GM19035 (cell line): Measurements from ENCODE around the gene ARHGAP4.

ENCODE experiments used
- ATAC-seq: cut with Tn5 transposase; IDR thresholded peaks from one replicate; pipeline ENCODE4 v1.9.1; 2021; ENCODE audit not compliant: unreplicated experiment

Gene ARHGAP4

DNA sequence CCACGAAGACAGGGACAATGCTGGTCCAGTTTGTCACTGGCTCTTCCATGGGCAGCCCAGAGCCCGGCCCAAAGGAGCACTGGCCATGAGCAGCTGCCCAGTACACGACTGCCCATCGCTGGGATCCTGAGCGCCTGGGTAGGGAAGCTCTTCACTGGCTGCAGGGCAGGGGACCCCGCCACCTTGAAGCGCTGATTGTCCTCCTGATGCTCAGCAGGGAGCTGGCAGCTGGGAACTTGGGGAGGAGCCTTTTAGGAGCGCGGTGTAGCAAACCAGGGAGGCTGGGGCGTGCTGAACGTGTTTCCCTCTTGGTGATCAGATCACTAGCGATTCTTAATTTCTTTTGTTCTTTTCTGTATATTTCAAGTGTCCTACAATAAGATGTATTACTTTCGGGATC is 41.9 kb downstream of the ARHGAP4 start:
- ATAC-seq = no peak

GRCh38 chrX:153883163-153883843 is 42.8 kb downstream of the ARHGAP4 start:
- no peak for ATAC-seq

DNA sequence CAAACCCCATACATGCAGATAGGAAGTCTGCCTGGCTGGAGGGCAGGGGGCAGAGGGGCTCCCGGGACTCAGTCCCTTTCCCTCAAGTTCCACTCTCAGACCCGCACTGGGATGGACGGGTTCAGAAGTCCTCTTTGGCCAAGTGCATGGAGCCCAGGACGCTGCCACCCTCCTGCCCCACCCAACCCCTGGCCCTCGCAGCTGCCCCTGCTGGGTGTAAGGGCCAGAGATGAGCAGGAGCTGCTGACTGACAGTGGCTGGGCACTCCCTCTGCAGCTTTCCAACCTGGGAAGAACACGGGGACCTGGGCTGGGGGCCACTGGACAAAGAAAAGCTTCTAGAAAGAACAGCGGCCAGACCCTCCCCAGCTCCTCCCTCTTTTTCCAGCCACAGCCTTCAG is 43.5 kb downstream of the ARHGAP4 start:
- ATAC-seq = no peak

DNA sequence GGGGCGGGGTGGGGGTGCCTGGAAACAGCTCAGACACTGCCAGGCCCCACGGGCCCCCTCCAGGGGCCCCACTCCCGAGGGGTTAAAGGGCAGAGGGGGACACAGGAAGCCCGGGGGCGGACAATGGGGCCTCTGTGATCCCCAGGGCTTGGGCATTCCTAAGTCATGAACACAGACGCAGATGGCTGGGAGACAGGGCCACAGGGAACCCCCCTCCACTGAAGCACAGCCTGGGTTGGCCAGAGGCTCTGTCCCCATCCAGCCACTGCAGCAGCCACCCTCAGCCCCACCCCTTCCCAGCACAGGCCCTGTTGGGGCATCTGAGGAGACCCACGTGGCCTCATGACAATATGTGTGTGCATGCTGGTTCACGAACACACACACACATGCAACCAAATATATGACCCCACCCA is 44.0 kb downstream of the ARHGAP4 start:
- ATAC-seq = no peak

- ATAC-seq = no peak
These were observed 44.8 kb downstream of the ARHGAP4 start for GRCh38 chrX:153881281-153881680.

- ATAC-seq = no peak
These were observed 45.6 kb downstream of the ARHGAP4 start for GRCh38 chrX:153880440-153880815.

DNA sequence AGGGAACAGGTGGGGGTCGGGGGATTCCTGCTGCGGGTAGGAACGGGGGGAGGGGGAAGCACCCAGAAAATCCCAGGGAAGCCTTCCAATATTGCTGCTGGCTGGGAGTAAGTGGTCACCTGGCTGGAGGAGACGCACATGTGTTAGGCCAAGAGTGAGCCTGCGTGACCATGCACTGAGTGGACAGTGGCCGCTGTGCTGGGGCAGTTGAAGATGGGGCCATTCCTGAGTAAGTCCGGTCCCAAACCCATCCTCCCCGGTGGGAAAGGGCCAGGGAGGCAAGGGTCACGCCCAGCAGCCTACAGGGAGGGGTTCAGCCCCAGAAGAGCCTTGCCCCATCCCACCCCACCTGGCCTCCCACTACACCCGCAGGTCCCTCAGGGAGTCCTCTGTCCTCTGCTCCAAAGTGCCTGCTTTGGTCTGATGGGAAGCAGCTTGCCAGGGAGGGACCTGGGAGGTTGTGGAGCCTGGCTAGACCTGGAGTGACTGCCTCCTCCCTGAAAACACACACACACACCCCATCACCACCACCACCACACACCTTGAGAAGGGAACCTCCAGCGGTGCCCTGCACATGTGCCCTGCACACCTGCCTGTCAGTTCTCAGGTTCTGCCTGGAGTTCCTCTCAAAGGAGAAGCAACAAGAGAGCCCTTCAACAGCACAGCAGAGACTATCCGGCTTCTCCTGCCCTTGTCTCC is 46.2 kb downstream of the ARHGAP4 start:
- ATAC-seq = no peak

DNA sequence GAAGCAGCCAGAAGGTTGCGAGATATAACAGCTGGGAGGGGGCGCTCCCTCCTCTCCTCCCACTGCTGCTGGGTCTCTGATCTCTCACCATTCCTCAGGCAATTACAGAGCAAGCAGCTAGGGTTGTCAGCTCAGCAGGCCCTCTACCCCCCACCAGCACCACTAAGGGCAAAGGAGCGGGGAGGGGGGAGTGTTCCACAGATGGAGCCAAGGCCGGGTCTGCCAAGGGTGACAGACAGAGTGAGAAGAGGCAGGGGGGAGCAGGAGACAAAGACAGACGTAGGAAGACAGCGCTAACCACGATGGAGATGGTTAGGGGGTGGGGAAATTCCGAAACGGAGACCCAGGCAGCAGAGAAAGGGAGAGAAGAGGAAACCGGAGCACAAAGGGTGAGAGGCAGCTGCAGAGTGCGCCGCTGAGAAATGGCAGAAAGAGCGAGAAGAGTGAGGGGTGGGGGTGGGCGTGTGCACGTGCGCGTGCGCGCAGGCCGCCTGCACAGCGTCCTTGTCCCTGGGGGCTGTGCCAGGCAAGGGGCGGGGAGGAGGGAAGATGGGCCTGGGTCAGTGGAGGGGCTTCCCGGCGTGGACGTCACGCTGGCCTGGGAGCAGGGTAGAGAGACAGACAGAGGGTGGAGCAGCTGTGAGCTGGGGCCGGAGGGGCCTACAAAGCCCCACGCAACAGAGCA is 47.0 kb downstream of the ARHGAP4 start:
- no peak for ATAC-seq

- no peak for ATAC-seq
These were observed 47.7 kb downstream of the ARHGAP4 start for GRCh38 chrX:153878345-153878744.

DNA sequence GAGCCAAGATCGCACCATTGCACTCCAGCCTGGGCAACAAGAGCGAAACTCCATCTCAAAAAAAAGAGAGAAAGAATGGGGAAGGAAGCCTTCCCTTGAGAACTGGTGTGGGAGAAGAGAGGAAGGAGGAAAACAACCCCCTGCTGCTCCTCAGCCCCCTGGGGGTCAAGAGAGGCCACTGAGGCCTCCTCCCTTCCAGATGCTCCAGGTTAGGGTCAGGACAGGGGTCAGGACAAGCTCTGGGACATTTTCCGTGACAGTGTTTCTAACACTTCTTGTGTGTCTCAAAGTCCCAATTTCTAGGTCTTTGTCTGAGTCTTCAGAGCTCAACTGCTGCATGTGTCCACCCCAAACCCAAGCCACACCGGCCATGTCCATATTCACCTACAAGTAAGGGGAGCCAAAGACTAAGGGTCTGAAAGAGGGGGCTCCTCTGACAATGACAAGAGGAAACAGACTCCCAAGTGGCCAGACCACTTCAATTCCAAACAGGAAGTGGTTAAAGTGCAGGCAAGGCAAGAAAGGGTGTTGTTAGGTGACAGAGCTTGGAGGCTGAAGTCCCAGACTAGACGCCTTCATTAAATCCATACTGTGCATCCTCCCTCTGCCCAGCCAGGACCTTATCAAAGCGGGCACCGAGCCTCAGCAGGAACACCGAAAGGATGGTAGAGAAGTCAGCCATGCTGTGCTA is 48.3 kb downstream of the ARHGAP4 start:
- no peak for ATAC-seq

DNA sequence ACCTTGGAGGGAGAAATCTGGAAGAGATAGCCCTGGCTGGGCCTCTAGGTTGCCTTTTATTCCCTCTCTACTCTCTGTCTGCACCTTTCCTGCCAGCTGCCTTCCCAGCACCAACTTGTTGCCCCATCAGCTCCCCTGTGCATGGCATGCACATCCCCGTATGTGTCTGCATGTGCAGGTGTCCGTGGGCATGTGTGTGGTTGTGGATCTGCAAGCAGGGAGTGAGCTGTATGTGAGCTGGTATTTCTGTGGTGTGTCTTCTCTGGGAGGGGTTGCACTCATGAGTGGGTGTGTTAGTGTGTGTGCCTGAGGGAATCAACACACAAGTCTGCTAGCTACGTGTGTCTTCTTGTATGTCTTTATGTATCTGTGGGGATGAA is 50.0 kb downstream of the ARHGAP4 start:
- no peak for ATAC-seq

DNA sequence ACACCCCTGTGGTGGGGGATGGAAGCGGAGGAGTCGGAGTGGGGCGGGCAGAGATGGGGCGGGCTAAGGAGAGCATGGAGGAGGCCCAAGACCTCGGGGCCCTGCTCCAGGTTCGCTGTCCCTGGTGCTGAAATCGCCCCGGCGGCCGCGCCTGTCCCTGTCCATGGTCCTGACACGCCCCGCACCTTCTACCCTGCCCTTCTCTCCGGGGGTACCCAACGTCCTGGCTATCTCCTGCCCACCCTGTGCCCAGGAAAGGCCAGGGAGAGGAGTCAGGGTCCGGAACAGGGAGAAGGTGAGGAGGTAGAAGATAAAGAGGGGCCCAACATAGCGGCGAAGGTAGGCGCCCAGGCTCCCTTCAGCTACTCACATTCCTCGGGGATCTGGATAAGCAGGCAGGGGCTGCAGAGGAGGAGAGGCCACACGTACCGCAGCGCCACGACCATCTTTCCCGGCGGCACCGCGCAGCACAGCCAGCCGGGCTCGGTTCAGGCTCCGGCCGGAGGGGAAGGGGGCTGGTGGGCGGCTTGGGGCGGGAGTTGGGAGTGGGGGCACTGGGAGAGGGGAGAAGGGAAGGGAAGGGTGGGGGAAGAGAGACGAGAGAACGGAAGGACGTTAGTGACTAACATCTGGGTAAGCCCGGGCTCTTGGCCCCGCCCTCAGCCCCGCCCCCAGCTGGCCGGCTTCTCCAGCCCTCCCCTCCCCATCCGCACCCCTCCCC is 50.5 kb downstream of the ARHGAP4 start:
- no peak for ATAC-seq

DNA sequence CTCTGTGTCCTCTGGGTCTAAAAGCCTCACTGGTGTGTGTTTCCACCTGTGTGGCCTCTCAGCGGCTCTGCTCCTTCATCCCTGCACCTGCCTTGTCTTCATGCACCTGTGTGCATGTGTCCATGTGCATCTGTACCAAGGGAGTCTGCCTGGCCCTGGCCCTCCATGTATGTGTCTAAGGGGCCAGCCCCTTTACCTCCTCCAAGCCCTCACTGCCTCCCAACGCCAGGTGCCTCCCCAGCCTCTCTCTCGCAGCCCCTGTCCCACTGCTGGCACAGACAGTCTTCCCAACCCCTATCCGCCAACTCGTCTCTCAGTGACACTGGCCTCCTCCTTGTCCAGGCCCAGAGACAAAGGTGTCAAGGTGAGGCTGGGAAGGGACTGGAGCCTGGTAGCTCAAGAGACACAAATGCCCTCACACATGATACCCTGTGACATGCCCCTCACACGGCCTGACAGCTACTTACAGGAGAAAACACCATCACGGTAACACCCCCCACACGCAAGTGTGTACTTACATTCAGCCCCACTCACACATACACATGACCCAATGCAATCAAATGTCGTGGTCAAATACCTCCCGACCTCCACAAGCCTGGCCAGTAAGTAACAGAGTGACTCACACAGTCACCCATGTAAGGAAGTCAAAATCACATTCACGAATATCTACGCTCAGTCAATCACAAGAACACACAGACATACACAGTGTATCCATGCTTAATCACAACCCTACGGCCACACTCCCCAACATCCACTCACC is 51.5 kb downstream of the ARHGAP4 start:
- no peak for ATAC-seq

DNA sequence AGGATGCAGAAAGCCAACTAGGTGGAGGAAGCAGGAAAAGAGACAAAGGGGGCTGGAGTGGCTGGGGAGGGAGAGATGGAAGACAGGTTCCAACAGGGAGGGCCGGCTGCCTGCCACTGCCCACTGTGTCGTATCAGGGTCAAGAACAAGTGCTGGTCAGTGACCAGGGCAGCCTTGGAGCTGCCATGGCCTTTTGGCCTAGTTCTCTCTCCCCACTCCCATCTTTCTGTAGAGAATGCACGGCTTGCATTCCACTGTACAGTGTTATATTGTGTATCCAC is 52.0 kb downstream of the ARHGAP4 start:
- no peak for ATAC-seq

DNA sequence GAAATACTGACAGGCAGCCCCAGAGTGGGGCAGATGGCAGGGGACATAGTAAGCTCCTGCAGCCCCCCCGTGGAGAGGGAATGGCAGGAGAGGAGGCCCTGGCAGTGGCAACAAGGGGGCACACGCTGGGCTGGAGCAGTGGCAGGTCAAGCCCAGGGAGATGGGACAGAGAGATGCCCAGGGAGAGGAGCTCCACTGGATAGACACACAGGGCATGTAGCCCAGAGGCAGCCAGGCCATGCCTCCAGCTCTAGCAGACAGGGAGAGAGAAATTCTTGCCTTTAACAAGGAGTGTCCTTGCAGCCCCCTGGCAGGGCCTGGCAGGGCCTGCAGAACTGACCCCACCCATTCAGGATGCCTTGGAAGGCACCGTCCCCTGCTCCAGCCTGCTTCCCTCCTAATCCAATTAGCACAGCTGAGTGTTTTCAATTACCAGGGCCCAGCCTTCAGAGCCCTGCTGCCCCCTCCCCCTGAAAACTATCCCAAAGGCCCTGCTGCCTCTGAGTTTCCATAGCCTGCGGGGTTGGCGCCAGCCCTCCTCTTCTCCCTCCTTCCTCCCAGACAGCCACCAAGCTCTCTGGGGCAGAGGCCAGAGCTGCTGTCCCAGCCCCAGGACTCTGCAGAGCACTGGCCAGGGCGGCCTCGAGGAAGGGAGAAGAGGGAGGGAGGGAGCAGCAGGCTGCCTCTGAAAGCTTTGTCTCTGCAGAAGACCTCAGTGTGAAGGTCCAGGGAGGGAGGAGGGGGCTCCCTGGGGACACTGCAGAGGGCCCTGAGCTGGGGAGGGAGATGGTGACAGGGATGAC is 52.6 kb downstream of the ARHGAP4 start:
- ATAC-seq = no peak

DNA sequence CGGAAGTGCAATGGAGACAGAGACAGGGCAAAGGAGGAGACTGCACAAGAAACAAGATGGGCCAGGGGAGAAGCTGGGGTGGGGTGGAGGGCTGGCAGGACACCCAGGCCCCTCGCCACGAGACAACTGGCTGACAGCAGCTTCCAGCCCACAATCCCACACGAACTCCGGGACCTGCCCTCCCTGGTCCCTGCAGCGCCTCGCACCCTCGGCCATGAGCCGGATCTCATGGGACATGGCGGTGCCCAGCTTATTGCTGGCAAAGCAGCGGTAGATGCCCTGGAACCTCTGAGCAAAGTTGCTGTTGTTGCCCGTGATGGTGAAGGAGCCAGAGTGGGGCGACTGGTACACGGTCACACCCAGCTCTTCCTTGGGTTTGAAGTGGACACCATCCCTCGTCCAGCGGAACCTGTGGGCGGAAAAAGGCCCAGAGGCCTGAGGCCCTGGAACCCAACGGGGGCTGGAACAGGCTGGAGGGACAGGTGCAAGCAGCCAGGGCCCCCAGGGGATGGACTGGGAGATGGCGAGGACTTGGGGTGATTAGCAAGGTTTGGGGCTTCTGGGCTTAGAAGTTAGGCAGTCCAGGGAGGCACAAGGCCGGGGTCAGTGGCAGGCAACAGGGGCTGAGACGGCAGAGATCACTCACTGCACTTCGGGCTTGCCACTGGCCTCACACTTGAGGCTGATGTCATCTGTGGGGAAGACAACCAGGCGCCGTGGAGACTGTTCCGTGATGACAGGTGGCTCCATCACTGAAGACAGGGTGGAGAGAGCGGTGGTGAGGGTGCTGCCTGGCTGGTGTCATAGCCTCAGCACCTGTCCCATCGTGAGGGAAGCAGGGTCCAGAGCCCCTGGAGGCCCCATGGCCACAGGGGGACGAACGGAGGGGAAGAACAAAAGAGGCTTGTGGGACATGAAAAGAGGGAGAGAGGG is 53.9 kb downstream of the ARHGAP4 start:
- ATAC-seq = no peak

GRCh38 chrX:153871451-153871850 is 54.6 kb downstream of the ARHGAP4 start:
- no peak for ATAC-seq

- ATAC-seq = no peak
These were observed 55.2 kb downstream of the ARHGAP4 start for GRCh38 chrX:153870791-153871360.
